Parathyroid adenoma (tissue), 2 donors: ENCODE data around the gene KIRREL3.
A peak's percentile ranks its signal among the peaks of the same experiment; 100 is the strongest.

Experiments used
- H2AFZ ChIP-seq: fragments of 300-600 bp; sonication (generic); one replicate; pipeline ENCODE4 v1.7.0; 2017; ENCODE audit warnings: antibody characterized with exemption, mild to moderate bottlenecking
- H3K27ac ChIP-seq: fragments of 300-600 bp; sonication (generic); one replicate; pipeline ENCODE4 v1.7.0; 2017
- H3K27me3 ChIP-seq: fragments of 300-600 bp; sonication (generic); one replicate; pipeline ENCODE4 v1.7.0; 2017; ENCODE audit warnings: low read length; ENCODE audit not compliant: control insufficient read depth, insufficient read depth
- H3K36me3 ChIP-seq: fragments of 300-600 bp; sonication (generic); one replicate; pipeline ENCODE4 v1.7.0; 2017; ENCODE audit warnings: low read length; ENCODE audit not compliant: control insufficient read depth, insufficient read depth
- H3K4me1 ChIP-seq: fragments of 300-600 bp; sonication (generic); one replicate; pipeline ENCODE4 v1.7.0; 2017; ENCODE audit warnings: control low read depth
- H3K4me2 ChIP-seq: fragments of 300-600 bp; sonication (generic); one replicate; pipeline ENCODE4 v1.7.0; 2017; ENCODE audit warnings: low read length
- H3K4me3 ChIP-seq: fragments of 300-600 bp; sonication (generic); one replicate; pipeline ENCODE4 v1.7.0; 2017; ENCODE audit warnings: low read depth, low read length
- H3K79me2 ChIP-seq: fragments of 300-600 bp; sonication (generic); one replicate; pipeline ENCODE4 v1.7.0; 2017; ENCODE audit warnings: control low read depth
- H3K9ac ChIP-seq: fragments of 300-600 bp; sonication (generic); one replicate; pipeline ENCODE4 v1.7.0; 2017; ENCODE audit warnings: mild to moderate bottlenecking
- H3K9me3 ChIP-seq: fragments of 300-600 bp; sonication (generic); one replicate; pipeline ENCODE4 v1.7.0; 2017; ENCODE audit warnings: low read length; ENCODE audit not compliant: control insufficient read depth
- CTCF ChIP-seq: fragments of 300-600 bp; sonication (generic); IDR thresholded peaks from one replicate; pipeline ENCODE4 v1.7.0; 2017; ENCODE audit warnings: antibody characterized with exemption, mild to moderate bottlenecking
- donor health status: primary hyperparathyroidism.

KIRREL3 gene

GRCh38 chr11:126419801-126420697 is 580.5 kb downstream of the KIRREL3 start:
- peak overlapping the region; percentile 44 for H3K27ac ChIP-seq
- no peaks in the 10 kb centered on the region for H3K79me2 ChIP-seq
- no peaks in the 10 kb centered on the region for H3K4me1 ChIP-seq
- TF ChIP-seq CTCF: no peak
- H3K4me3 ChIP-seq: no peak overlapping the region
- no peaks in the 10 kb centered on the region for H3K27me3 ChIP-seq
- H3K9me3 ChIP-seq: no peaks in the 10 kb centered on the region
- H2AFZ ChIP-seq: no peak overlapping the region
- H3K36me3 ChIP-seq: no peaks in the 10 kb centered on the region
- H3K4me2 ChIP-seq: no peak overlapping the region
- no peak overlapping the region for H3K9ac ChIP-seq

GRCh38 chr11:126418887-126419286 is 581.7 kb downstream of the KIRREL3 start:
- H2AFZ ChIP-seq: no peak overlapping the region
- TF ChIP-seq CTCF: no peak
- H3K4me1 ChIP-seq: no peaks in the 10 kb centered on the region
- H3K27ac ChIP-seq: no peak overlapping the region
- no peaks in the 10 kb centered on the region for H3K27me3 ChIP-seq
- no peaks in the 10 kb centered on the region for H3K36me3 ChIP-seq
- no peaks in the 10 kb centered on the region for H3K79me2 ChIP-seq
- no peaks in the 10 kb centered on the region for H3K9me3 ChIP-seq
- no peak overlapping the region for H3K4me3 ChIP-seq
- no peak overlapping the region for H3K9ac ChIP-seq
- H3K4me2 ChIP-seq: no peak overlapping the region

GRCh38 chr11:126417091-126417862 is 583.3 kb downstream of the KIRREL3 start:
- Histone ChIP-seq H3K4me2 (no peak overlapping the region), H3K27ac (no peak overlapping the region), H3K9me3 (no peaks in the 10 kb centered on the region), H3K4me1 (no peaks in the 10 kb centered on the region), H2AFZ (peak overlapping the region; percentile 83), H3K36me3 (no peaks in the 10 kb centered on the region), H3K79me2 (no peaks in the 10 kb centered on the region), H3K4me3 (no peak overlapping the region), H3K27me3 (no peaks in the 10 kb centered on the region), H3K9ac (no peak overlapping the region)
- TF ChIP-seq CTCF: no peak

- H3K4me1 ChIP-seq: no peaks in the 10 kb centered on the region
- peak overlapping the region; percentile 59 for H3K4me2 ChIP-seq
- H3K79me2 ChIP-seq: no peaks in the 10 kb centered on the region
- H3K9me3 ChIP-seq: no peaks in the 10 kb centered on the region
- no peaks in the 10 kb centered on the region for H3K36me3 ChIP-seq
- peak overlapping the region; percentile 83 for H2AFZ ChIP-seq
- H3K27me3 ChIP-seq: no peaks in the 10 kb centered on the region
- TF ChIP-seq CTCF: no peak
- peak overlapping the region; percentile 35 for H3K4me3 ChIP-seq
- no peak overlapping the region for H3K9ac ChIP-seq
- H3K27ac ChIP-seq: peak overlapping the region; percentile 44
Observed at GRCh38 chr11:126416542-126417090, 584.0 kb downstream of the KIRREL3 start.
